LHCN-M2 (cell line): ENCODE data around the gene TUBGCP2. TPM values are rescaled to one million over a fixed set of nuclear protein-coding genes. Genes with fewer than 3 reads are reported as not detected.

Experiments used
- DNase-seq: peaks from one replicate; pipeline ENCODE4 v3.0.0-alpha.2; 2012; ENCODE audit warnings: low read depth
- total RNA-seq: library from RNA; depleted of rRNA; stranded (reverse); fragments of >200 nt; gene quantifications from 2 replicates; pipeline ENCODE4 v1.2.3, GENCODE V29; 2014

Gene TUBGCP2
- total RNA-seq, 1 experiment from 2014 or later, result 74.8 TPM

DNA sequence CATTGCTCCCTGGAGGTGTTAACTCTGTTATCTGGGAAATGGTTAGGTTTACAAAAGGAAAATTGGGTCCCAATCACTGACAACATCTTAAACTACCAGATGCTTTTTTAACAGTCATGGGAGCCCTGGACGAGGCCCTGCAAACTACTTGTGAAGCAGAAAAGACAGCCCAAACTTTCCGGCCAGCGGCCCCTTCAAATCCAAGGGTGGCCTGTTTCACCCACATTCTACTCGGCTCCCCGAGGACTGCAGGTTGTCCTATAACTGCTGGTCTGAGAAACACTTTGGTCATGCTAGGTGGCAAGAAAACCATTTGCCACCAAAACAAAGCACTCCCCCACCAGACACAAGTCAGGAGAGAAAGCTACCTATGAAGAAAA lies 2.6 kb downstream of the TUBGCP2 start:
- DNase-seq, result no peak

DNA sequence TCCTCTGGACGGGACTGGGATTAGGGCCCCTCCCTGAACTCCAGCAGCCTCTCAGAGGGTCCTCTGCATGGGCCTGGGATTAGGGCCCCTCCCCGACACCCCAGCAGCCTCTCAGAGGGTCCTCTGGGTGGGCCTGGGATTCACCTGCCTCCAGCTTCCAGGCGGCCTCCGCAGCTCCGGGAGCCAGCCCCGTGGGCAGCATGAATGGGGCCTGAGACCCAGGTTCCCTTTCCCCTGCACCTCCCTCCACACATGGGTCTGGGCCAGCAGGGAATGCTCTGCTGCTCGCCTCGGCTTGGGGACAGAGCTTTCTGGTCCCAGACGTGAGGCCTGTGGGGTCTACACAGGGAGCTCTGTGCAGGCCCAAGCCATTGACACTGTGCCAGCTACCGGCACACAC lies 5.5 kb downstream of the TUBGCP2 start:
- DNase-seq, result no peak

DNA sequence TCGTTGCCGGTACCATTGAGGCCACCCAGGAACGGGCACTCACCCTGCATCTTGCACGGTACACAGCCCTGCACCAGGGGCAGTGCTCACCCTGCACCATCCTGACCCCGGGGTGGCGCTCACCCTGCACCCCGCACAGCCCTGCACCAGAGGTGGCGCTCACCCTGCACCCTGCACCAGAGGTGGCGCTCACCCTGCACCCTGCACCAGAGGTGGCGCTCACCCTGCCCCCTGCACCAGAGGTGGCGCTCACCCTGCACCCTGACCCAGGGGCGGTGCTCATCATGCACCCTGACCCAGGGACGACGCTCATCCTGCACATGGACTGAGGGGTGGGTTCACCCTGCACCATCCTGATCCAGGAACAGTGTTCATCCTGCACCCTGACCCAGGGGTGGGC lies 6.4 kb downstream of the TUBGCP2 start:
- no peak for DNase-seq

DNA sequence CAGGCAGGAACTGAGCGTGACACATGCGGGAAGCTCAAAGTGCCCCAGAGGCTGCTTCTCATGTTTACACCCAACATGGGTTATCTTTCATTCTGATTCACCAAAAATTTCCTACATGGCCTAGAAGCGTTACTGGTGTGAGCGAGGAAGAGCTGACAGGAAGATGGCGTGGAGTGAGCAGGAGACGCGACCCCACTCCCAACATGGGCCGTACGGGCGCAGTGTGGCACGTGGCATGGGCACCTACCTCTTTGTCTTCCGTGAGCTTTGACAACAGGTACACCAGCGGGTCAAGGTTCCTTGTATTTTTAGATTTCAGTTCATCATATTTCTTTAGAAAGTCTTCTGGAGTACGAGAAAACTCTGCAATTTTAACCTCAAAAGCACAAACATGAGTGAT lies 8.9 kb downstream of the TUBGCP2 start:
- DNase-seq, result no peak

DNA sequence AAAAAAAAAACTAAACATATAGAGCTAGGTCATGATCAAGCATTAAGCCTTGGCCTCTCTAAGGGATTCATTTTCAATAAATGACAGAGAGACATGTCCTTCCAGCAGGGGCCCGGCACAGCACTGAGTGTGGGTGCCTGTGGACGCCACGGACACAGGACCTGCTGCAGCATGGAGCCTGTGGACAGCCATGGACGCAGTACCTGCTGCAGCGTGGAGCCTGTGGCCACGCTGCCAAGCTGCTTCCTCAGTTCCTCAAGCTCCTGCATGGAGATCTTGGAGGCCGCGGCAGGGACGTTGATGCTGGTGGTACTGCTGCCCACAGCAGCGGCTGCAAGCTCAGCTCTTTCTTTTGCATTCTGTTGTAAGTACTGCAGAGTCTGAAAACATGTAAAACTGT lies 9.4 kb downstream of the TUBGCP2 start:
- DNase-seq, result no peak

DNA sequence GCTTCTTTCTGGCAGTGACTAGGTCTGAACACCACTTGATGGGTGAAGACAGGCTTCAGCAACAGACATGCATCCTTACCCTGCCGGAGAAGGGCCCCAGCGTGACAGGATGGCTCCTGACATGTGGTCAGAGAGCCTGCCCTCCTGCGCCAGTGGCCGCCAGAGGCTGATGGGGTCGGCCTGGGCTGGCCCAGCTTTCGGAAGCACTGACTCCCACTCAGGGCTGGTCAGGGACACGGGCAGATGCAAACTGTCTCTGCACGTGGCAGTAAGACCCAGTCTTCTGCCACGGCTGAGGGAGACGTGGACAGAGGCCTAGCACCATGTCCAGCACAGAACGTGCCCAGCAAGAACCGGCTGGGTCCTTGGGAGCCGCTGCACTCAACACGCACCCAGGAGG lies 10.2 kb downstream of the TUBGCP2 start:
- DNase-seq, result no peak

DNA sequence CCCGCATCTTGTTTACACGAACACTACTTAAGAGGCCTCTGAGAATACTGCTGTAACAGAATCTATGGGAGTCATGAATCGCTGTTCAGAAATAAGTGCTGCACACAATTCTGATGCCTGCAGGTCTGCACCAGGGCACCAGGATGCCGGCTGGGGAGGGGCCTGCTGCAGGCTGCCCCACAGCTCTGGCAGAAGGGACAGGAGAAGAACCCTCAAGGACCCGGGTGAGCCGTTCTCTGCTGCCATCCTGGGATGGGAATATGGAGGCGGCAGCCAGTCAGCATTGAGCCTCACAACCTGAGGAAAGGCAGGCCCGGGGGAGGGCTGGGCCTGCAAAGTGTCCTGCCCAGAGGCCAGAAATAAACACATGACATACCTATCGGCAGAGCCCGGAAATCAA lies 11.2 kb downstream of the TUBGCP2 start:
- DNase-seq, result no peak

DNA sequence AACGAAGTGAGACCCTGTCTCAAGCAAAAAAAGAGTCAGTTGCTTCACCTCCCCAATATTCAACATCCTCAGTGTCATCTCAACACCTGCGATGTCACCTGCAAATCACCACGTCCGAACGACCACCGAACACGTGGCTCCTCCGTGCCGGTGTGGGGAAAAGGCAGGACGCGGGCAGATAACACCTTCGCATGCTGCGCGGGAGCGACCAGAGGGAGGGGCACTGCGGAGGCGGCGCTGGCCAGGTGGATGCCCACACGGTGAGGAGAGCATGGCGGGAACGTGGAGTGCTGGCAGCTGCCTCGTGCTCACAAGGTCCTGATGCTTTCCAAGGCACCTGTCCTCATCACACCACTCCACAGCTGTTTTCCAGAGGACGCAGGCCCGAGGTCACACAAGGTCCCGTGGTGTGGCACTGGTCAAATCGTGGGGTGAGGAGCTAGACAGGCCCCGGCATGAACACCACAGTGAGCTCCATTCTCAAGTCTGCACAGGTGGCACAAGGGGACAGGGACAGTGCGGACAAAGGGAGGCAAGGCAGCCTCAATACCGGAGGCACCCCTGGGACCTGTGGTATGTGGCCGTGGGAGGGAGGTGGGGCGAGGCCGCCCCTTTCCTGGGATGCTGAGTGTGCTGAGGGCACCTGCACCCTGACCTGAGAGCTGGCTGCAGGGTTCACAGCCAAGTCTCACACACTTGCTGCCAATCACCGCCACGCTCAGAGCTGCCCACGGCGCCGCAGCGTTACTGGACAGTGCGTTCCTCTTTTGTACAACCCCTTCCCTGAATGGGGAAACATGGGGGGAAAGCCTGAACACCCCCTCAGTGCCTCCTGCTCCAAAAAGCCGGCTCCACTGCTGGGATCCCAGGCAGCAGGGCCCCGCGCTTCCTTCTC lies 13.0 kb downstream of the TUBGCP2 start:
- no peak for DNase-seq

DNA sequence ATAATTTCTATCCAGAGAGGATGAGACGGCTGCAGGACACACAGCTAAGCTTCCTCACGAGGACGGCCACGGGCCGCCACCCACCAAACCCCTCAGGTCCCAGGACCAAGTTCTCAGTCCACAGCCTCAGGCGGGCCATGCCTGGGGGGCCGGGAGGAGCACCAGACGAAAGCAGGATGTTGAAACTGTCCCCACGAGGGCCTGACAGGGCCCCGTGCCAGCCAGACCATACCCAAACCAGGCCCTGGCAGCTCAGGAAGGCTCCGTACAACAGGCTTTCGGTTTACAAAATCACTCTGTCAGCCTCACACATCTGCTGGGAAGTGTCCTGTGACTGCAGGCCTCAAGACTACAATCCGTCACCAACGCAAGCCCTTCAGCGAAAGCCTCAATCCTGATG lies 14.5 kb downstream of the TUBGCP2 start:
- DNase-seq, result no peak

DNA sequence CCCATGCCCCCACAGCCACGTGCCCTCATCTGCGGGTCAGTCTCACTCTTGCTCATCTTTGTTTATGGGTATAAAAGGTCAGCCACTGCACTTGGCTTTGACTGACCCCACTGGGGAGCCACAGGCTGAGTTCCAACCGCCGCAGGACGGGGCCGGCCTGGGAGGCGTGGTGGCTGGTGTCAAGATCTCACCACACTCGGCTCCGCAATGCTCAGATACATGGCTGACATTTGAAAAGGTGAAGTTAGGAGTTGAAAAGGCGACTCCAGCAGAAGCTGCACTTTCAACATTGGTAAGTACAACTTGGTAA lies 14.9 kb downstream of the TUBGCP2 start:
- DNase-seq, result no peak

DNA sequence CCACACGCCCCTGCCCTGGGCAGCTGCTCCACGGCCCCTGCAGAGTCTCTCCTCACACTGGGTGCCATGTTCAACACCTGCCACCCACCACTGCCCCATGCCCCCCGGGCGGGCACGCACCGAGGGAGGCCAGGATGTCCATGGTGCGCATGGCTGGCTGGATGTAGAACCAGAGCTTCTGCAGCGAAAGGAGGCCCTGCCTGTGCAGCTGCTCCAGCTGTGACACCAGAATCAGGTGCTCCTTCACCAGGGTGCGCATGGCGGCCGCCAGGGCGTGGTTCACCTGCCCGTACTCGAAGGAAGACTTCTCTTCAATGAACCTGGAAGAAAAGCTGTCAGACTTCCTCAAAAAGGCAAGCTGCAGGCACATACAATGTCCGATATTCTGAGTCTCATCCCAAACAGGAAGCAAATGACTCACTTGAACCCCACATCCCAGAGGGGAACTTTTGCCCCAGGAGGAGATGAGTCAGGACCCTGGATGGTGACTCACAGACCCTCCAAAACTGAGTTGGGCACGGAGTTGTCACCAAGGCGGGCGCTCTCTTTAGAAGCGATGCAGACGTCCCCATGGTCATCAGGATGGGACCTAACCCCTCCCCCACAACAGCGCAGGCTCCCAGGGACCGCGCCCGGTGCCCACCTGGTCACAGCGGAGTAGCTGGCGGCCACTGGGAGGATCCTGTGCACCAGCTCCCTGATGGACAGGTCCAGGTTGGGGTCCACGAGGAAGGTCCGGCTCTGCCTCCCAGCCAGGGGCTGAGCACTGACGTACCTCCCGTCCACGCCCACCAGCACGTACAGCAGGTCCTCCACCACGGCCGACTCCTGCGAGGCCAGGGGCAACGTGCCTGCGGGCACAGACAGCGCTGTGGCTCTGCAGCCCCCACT lies 15.5 kb downstream of the TUBGCP2 start:
- peak; percentile 87 for DNase-seq

DNA sequence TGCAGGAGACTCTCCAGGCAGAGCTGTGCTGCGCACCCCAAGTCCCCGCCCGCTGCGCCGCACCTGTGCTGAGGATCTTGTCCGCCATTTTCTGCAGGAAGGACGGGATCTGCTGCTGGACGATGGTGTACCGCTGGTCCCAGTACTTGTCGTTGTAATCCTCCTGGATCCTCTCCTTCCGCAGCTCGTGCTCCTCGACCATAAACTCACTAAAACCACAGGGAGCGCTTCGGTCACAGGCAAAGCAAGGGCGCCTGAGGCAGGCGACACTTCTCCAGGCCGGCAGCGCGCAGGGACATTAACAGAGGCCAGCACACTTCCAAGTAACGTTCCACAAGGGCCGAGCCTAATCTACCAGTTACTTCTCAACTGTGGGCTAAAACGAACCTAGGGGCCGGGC lies 18.9 kb downstream of the TUBGCP2 start:
- DNase-seq, result no peak

DNA sequence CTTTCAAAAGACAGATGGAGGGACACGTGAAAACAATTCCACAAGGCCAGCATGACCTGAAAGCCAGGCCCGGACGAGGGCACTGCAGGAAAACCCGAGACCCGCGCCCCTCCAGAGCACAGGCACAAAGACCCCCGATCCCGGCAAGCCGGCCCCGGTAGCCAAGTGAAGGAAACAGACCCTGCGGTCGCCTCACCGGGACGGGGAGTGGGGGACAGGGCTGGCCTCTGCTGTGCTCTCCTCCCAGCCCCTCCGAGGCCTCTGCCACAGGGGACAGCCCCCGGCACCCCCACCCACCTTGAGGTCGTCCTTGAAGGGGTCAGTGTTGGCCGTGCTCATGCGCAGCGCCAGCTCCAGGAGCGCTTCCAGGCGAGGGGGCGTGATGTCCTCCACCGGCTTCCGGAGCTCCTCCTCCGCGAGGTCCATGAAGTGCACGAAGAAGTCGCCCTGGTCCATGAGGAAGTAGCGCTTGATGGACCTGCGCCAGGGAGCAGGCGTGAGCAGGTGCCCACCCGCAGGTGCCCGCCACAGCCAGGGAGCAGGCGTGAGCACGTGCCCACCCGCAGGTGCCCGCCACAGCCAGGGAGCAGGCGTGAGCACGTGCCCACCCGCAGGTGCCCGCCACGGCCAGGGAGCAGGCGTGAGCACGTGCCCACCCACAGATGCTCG lies 20.7 kb downstream of the TUBGCP2 start:
- no peak for DNase-seq

DNA sequence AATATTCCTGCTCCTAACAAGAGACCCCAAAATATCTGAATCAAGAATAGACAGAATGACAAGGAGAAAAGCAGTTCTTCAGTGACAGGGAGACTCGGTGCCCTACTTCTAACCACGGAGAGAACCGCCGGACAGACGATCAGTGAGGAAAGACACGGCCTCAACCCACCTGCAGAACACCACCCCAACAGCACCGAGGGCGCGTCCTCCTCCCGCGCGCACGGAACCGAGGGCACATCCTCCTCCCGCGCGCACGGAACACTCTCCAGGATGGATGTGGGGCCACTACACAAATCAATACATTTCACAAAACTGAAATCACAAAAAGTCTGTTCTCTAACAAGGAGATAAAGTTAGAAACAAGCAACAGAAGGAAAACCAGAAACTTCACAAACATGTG lies 22.3 kb downstream of the TUBGCP2 start:
- no peak for DNase-seq

DNA sequence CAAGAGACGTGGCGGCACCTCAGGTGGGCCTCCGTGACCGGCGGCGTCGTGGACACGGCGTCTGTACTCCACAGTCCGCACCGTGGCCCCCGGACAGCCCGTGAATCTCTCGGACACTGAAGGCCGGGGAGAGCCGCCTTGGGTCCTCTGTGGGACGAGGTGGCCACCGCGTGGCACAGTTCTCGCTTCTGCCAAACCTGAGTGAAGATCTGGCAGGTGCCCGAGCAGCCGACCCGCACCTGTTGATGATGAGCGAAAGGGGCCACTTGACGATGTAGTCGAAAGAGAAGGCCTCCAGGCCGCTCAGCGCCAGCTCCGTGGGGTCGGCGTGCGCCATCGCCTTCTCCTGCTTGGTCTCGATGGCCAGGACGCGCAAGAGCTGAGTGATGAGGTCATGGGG lies 23.5 kb downstream of the TUBGCP2 start:
- DNase-seq, result no peak

DNA sequence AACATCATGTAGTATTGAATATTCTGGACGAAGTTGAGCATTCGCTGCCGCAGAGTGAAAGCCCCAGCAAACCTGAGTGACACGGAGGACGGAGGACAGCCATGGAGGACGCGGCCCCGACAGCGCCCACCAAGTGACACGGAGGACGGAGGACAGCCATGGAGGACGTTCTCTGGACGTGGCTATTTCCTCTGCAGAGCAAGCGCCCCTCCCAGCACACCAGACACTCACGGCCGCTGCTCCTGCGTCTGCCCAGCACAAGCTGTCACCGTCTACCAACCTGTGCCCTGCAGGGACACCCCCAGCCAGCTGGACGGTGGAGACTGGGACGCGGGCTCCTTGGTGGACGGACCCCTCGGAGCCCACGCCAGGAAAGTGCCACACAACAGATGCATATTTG lies 24.7 kb downstream of the TUBGCP2 start:
- DNase-seq, result no peak

DNA sequence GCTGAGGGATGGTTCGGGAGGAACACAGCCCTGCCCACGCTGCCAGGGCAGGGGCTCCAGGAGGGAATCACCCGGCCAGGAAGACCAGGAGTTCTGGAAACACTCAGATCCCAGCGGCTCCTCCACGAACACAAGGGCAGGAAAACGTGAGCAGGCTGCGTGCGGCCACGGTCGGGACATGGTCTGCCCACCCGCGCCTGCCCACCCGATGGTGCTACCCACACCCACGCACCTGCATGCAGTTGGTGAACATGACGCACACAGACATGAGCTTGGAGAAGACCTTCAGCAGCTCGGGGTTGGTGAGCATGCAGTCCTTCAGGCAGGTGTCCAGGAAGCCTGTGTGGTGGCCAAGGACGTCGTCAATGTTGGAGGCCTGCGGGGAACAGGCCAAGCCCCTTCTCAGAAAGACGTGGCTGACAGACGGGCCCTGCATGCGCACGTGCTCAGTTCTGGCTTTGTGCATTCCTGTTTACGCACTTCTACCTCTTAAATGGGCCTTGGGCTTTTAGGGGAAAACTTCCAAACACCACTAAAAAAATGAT lies 25.8 kb downstream of the TUBGCP2 start:
- DNase-seq, result no peak

DNA sequence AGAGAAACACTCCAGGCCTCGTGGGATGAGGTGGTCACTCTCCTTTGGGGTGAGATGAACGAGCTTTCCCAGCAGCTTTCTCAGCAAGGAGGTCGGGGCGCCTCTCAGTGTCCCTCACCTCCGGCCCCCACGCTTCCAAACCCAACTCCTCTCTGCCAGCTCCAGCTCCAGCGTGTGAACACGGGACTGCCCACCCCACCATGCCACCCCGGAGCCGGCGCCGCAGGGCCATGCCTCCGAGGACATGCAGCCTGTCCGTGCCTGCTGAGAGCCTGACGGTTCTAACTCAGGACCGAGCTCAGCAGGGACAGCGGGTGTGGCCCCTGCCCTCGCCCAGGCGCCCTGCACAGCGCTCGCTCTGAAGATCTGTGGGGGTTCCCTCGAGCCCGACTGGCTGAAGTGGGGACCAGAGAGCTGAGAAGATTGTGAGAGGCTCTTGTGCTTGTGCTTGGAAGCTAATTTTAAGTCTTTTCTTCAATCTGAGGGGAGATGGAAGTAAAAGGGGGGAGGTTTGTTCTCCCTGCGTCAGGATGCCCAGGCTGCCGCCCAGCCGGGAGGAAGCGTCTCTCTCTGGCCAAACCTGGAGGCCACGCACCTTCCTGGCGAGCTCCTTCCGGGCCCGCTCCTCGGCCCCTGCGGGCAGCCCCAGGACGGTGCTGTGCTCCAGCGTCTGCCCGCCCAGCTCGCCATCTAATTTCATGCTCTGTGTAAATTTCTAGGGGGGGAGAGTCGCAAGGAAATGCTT lies 26.9 kb downstream of the TUBGCP2 start:
- DNase-seq, result no peak

DNA sequence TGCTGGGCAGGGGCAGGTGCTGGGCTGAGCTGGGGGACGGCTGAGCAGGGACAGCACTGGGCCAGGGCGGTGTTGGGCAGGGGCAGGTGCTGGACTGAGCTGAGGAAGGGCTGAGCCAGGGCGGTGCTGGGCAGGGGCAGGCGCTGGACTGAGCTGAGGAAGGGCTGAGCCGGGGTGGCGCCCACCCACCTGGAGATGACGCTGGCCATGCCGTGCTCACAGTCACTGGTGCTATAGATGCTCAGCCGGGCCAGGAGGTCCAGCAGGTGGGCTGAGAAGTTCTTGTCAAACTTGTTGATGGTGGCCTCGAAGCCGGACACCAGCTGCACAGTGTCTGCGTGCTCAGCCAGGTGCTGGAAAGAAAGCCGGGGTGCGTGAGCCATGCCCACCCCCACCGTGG lies 27.6 kb downstream of the TUBGCP2 start:
- DNase-seq, result no peak

DNA sequence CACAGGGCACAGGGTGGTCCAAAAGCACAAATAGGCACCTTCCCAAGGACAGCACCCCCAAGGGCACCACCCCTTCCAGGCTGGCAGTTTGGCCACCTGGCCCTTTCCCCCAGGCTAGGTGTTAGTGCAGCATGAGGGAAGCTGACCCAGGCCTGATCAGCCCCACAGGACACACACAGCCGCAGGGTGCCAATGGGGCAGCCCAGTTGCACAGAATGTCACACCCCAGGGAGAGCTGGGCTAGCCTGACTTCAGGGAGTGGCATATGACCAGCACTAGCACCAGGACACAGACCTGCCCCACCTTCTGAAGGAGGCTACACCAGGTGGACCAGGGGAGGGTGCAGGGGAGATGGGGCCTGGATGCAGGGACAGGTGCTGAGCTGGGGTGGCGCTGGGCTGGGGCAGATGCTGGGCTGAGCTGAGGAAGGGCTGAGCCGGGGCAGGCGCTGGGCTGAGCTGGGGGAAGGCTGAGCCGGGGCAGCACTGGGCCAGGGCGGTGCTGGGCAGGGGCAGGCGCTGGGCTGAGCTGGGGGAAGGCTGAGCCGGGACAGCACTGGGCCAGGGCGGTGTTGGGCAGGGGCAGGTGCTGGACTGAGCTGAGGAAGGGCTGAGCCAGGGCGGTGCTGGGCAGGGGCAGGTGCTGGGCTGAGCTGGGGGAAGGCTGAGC lies 28.1 kb downstream of the TUBGCP2 start:
- no peak for DNase-seq
